ENCODE results near the gene DDX10. TPM values are rescaled to one million over a fixed set of nuclear protein-coding genes. Genes with fewer than 3 reads are reported as not detected.

Gene DDX10
- total RNA-seq, 1 experiment from 2014 or later = 48.3 TPM

- Histone ChIP-seq H3K9me3 (ENCODE audit: control insufficient read depth, low read depth, low read length) (no peaks in the 10 kb centered on the region), H2BK12ac (ENCODE audit: insufficient read length, low read depth, low read length) (no peak overlapping the region), H3K9ac (ENCODE audit: extremely low read depth, insufficient read length, low read length) (no peak overlapping the region), H2AFZ (ENCODE audit: low read length) (no peak overlapping the region), H3K79me2 (ENCODE audit: insufficient read depth, low read length) (no peaks in the 10 kb centered on the region), H4K20me1 (ENCODE audit: control insufficient read depth, insufficient read depth, insufficient read length) (no peaks in the 10 kb centered on the region), H3K27me3 (ENCODE audit: insufficient read depth, low read length) (no peaks in the 10 kb centered on the region), H3K18ac (ENCODE audit: insufficient read length, low read depth, low read length) (no peak overlapping the region), H2BK20ac (ENCODE audit: low read depth, low read length, poor library complexity, severe bottlenecking) (no peak overlapping the region), H3K4me1 (ENCODE audit: insufficient read depth, low read length) (peaks cover 4% of the 10 kb centered on the region; the same call in 1 of the 2 replicates), H3K79me1 (ENCODE audit: insufficient read depth, low read depth, low read length, poor library complexity, severe bottlenecking) (no peaks in the 10 kb centered on the region), H4K8ac (replicated peaks; ENCODE audit: insufficient read length, low read depth, low read length) (no peak overlapping the region), H4K5ac (ENCODE audit: insufficient read length, low read depth, low read length) (no peak overlapping the region), H3K56ac (ENCODE audit: insufficient read length, low read depth, low read length) (no peak overlapping the region), H4K91ac (ENCODE audit: insufficient read length, low read depth, low read length) (no peak overlapping the region), H2AK5ac (ENCODE audit: insufficient read length, low read length) (no peak overlapping the region), H3T11ph (ENCODE audit: low read length) (no peak overlapping the region), H3K14ac (ENCODE audit: insufficient read depth, low read length) (no peak overlapping the region), H2BK5ac (ENCODE audit: insufficient read length, low read length) (no peak overlapping the region), H2BK120ac (ENCODE audit: low read depth, low read length, poor library complexity, severe bottlenecking) (no peak overlapping the region), H3K23ac (ENCODE audit: insufficient read length, low read depth, low read length) (no peak overlapping the region), H3K4me2 (ENCODE audit: insufficient read depth, insufficient read length, low read length) (no peak overlapping the region), H3K4ac (ENCODE audit: low read depth, low read length) (no peak overlapping the region), H3K27ac (ENCODE audit: insufficient read length, low read depth, low read length) (no peak overlapping the region), H2BK15ac (ENCODE audit: low read depth, low read length) (no peak overlapping the region), H3K23me2 (ENCODE audit: insufficient read length, low read depth, low read length, poor library complexity, severe bottlenecking) (no peaks in the 10 kb centered on the region)
- no peaks in the 10 kb centered on the region for H3K27me3 Mint-ChIP-seq (ENCODE audit: low read depth)
- H3K27ac Mint-ChIP-seq = peak overlapping the region in 1 of 3 experiments; percentile 20; a peak in 1 of 7 replicates
- no peak overlapping the region for H3K4me3 Mint-ChIP-seq
- H3K4me1 Mint-ChIP-seq = peaks cover 9% of the 10 kb centered on the region in 2 experiments
- no peaks in the 10 kb centered on the region for H3K9me3 Mint-ChIP-seq
- DNase-seq = no peak
- H3K36me3 Mint-ChIP-seq (ENCODE audit: insufficient read depth in 1 of 3, low read depth in 3 of 3) = peaks cover 0 to 3% (median 0%) of the 10 kb centered on the region in 3 experiments; a peak in 2 of 7 replicates
- TF ChIP-seq, protein P1, sequence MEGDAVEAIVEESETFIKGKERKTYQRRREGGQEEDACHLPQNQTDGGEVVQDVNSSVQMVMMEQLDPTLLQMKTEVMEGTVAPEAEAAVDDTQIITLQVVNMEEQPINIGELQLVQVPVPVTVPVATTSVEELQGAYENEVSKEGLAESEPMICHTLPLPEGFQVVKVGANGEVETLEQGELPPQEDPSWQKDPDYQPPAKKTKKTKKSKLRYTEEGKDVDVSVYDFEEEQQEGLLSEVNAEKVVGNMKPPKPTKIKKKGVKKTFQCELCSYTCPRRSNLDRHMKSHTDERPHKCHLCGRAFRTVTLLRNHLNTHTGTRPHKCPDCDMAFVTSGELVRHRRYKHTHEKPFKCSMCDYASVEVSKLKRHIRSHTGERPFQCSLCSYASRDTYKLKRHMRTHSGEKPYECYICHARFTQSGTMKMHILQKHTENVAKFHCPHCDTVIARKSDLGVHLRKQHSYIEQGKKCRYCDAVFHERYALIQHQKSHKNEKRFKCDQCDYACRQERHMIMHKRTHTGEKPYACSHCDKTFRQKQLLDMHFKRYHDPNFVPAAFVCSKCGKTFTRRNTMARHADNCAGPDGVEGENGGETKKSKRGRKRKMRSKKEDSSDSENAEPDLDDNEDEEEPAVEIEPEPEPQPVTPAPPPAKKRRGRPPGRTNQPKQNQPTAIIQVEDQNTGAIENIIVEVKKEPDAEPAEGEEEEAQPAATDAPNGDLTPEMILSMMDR (conservative IDR thresholded peaks at IDR 0.05) = no peak
- no CpG with 5 or more reads among the region's 2 CpGs for WGBS (ENCODE audit: extremely low coverage, insufficient read length, low lambda C conversion rate)
Observed at GRCh38 chr11:108916935-108917334, 252.1 kb downstream of the DDX10 start.
